Measurements from ENCODE around the gene GABBR2. TPM values are rescaled to one million over a fixed set of nuclear protein-coding genes. Genes with fewer than 3 reads are reported as not detected.

The GABBR2 gene
- total RNA-seq, 2 donors from 2014 or later = 1.2 to 1.3 TPM

- no peak overlapping the region for H3K27ac ChIP-seq (ENCODE audit: low read depth, low read length)
- no peaks in the 10 kb centered on the region for H3K36me3 ChIP-seq (ENCODE audit: control insufficient read depth, insufficient read depth, low read length)
- H3K4me1 Mint-ChIP-seq = peaks cover 33% of the 10 kb centered on the region
- H3K9ac ChIP-seq (ENCODE audit: extremely low read depth, low read length, poor library complexity, severe bottlenecking) = no peak overlapping the region
- no peaks in the 10 kb centered on the region for H3K9me3 ChIP-seq (ENCODE audit: control insufficient read depth, low read length)
- no peaks in the 10 kb centered on the region for H3K27me3 ChIP-seq (ENCODE audit: control insufficient read depth, insufficient read depth, low read length, poor library complexity, severe bottlenecking)
- H3K27ac Mint-ChIP-seq = peak overlapping the region; percentile 79
- DNase-seq = peak; percentile 72
- H3K27me3 Mint-ChIP-seq (ENCODE audit: insufficient read depth) = no peaks in the 10 kb centered on the region
- peak overlapping the region; percentile 12 for H3K4me3 Mint-ChIP-seq
- peaks cover 17% of the 10 kb centered on the region for H3K4me1 ChIP-seq (ENCODE audit: control insufficient read depth, insufficient read depth, low read length)
- H3K9me3 Mint-ChIP-seq = peaks cover 3% of the 10 kb centered on the region
- H3K4me3 ChIP-seq (ENCODE audit: low read length) = no peak overlapping the region
- H3K36me3 Mint-ChIP-seq (ENCODE audit: low read depth) = peaks cover 4% of the 10 kb centered on the region
- no peak for TF ChIP-seq CTCF (conservative IDR thresholded peaks at IDR 0.05)
- 76 to 95% methylated on average over 5 to 7 of the region's 7 CpGs for WGBS, 2 experiments (ENCODE audit: insufficient coverage in 1 of 2, insufficient read length in 1 of 2)
These were observed 393.7 kb downstream of the GABBR2 start for GRCh38 chr9:98315067-98315453.

GRCh38 chr9:98314381-98315066 is 394.2 kb downstream of the GABBR2 start:
- Histone ChIP-seq H3K27ac (ENCODE audit: low read depth, low read length) (no peak overlapping the region), H3K4me1 (ENCODE audit: control insufficient read depth, insufficient read depth, low read length) (peaks cover 17% of the 10 kb centered on the region), H3K9me3 (ENCODE audit: control insufficient read depth, low read length) (no peaks in the 10 kb centered on the region), H3K9ac (ENCODE audit: extremely low read depth, low read length, poor library complexity, severe bottlenecking) (no peak overlapping the region), H3K4me3 (ENCODE audit: low read length) (peak overlapping the region; percentile 27), H3K36me3 (ENCODE audit: control insufficient read depth, insufficient read depth, low read length) (no peaks in the 10 kb centered on the region), H3K27me3 (ENCODE audit: control insufficient read depth, insufficient read depth, low read length, poor library complexity, severe bottlenecking) (peaks cover 5% of the 10 kb centered on the region)
- WGBS, 2 experiments (ENCODE audit: insufficient coverage in 1 of 2, insufficient read length in 1 of 2) = 87 to 100% methylated on average over 1 to 6 of the region's 6 CpGs
- Mint-ChIP-seq H3K4me3 (peak overlapping the region; percentile 12), H3K27me3 (ENCODE audit: insufficient read depth) (no peaks in the 10 kb centered on the region), H3K27ac (peak overlapping the region; percentile 79), H3K36me3 (ENCODE audit: low read depth) (peaks cover 1% of the 10 kb centered on the region), H3K4me1 (peaks cover 33% of the 10 kb centered on the region), H3K9me3 (peaks cover under 1% of the 10 kb centered on the region)
- TF ChIP-seq CTCF (conservative IDR thresholded peaks at IDR 0.05) = no peak
- peak; percentile 61 for DNase-seq

GRCh38 chr9:98312365-98312764 is 396.4 kb downstream of the GABBR2 start:
- no peak overlapping the region for H3K27ac Mint-ChIP-seq
- no peaks in the 10 kb centered on the region for H3K9me3 Mint-ChIP-seq
- TF ChIP-seq CTCF (conservative IDR thresholded peaks at IDR 0.05) = no peak
- H3K4me3 ChIP-seq (ENCODE audit: low read length) = no peak overlapping the region
- WGBS, 2 experiments (ENCODE audit: insufficient coverage in 1 of 2, insufficient read length in 1 of 2) = 88% methylated on average over 2 of the region's 3 CpGs; no CpG with 5 or more reads in 1 of the 2 experiments
- no peaks in the 10 kb centered on the region for H3K36me3 ChIP-seq (ENCODE audit: control insufficient read depth, insufficient read depth, low read length)
- H3K4me1 Mint-ChIP-seq = peaks cover 25% of the 10 kb centered on the region
- no peaks in the 10 kb centered on the region for H3K9me3 ChIP-seq (ENCODE audit: control insufficient read depth, low read length)
- peaks cover 17% of the 10 kb centered on the region for H3K4me1 ChIP-seq (ENCODE audit: control insufficient read depth, insufficient read depth, low read length)
- no peak overlapping the region for H3K27ac ChIP-seq (ENCODE audit: low read depth, low read length)
- H3K27me3 Mint-ChIP-seq (ENCODE audit: insufficient read depth) = peaks cover 4% of the 10 kb centered on the region
- no peak overlapping the region for H3K4me3 Mint-ChIP-seq
- no peak for DNase-seq
- peaks cover 15% of the 10 kb centered on the region for H3K27me3 ChIP-seq (ENCODE audit: control insufficient read depth, insufficient read depth, low read length, poor library complexity, severe bottlenecking)
- H3K36me3 Mint-ChIP-seq (ENCODE audit: low read depth) = peaks cover 7% of the 10 kb centered on the region
- no peak overlapping the region for H3K9ac ChIP-seq (ENCODE audit: extremely low read depth, low read length, poor library complexity, severe bottlenecking)
